ENCODE results near the gene E2F4.

DNA sequence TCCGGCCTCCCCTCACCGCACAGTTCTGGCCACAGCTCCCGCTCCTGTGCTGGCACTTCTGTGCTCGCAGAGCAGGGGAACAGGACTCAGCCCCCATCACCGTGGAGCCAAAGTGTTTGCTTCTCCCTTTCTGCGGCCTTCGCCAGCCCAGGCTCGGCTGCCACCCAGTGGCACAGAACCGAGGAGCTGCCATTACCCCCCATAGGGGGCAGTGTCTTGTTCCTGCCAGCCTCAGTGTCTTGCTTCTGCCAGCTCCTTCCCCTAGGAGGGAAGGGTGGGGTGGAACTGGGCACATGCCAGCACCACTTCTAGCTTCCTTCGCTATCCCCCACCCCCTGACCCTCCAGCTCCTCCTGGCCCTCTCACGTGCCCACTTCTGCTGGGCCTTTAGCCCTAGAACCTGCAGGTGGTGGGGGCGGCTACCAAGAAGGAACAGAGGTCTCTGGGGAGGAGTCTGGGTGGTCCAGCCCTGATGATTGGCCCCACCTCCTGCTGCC lies 6.3 kb downstream of the E2F4 start:
- TF ChIP-seq CTCF (IDR thresholded peaks at IDR 0.05) (peak in 2 of 3 experiments; percentile 22 to 30), POLR2AphosphoS5 (IDR thresholded peaks at IDR 0.05; ENCODE audit: insufficient read depth in 1 of 2, low read depth in 1 of 2) (no peak)
